SK-N-SH (cell line): ENCODE data around the gene FAM222B. TPM values are rescaled to one million over a fixed set of nuclear protein-coding genes. Genes with fewer than 3 reads are reported as not detected.

ENCODE experiments used
- CTCF ChIA-PET: fragments of 300-600, 350-600 bp; formaldehyde crosslinking; extraction: SDS; loops from one replicate; lab custom pipeline; 2021; lab: Yijun Ruan, JAX
- POLR2A ChIA-PET: fragments of 350-600 bp; sonication (Branson Sonifier 250); formaldehyde crosslinking; extraction: SDS; loops from one replicate; lab custom pipeline; 2020; ENCODE audit warnings: antibody characterized with exemption, inconsistent platforms; lab: Yijun Ruan, JAX
- DNase-seq: peaks from one replicate; pipeline ENCODE4 v3.0.0; 2012
- H2AFZ ChIP-seq: fragments of 200-600 bp; sonication (generic); 2 replicates; pipeline ENCODE4 v1.8.1; 2016; ENCODE audit warnings: antibody characterized with exemption, mild to moderate bottlenecking, low read depth
- H3F3A ChIP-seq: fragments of 200-600 bp; sonication (generic); replicated peaks from 2 replicates; pipeline ENCODE3; 2016; ENCODE audit warnings: antibody characterized with exemption, mild to moderate bottlenecking; ENCODE audit not compliant: insufficient read depth
- H3K27ac ChIP-seq, 2 experiments: fragments of 200-500 bp in 1 of 2; fragments of 200-600 bp in 1 of 2; sonication (Bioruptor generic) in 1 of 2; sonication (generic), shearing (Covaris generic) in 1 of 2; 2 replicates each; pipeline versions ENCODE4 v1.5.1 to v1.6.1; 2014 to 2016; ENCODE audit warnings: low read depth in 2 of 2, inconsistent platforms in 1 of 2, low read length in 1 of 2, mild to moderate bottlenecking in 1 of 2, mixed read lengths in 1 of 2
- H3K27me3 ChIP-seq: fragments of 200-600 bp; sonication (generic), shearing (Covaris generic); 2 replicates; pipeline ENCODE4 v1.6.1; 2016; ENCODE audit warnings: mixed run types; ENCODE audit not compliant: insufficient read depth
- H3K36me3 ChIP-seq, 2 experiments: fragments of 200-500 bp in 1 of 2; fragments of 200-600 bp in 1 of 2; sonication (Bioruptor generic) in 1 of 2; sonication (generic) in 1 of 2; replicated peaks in 1 of 2; 2 replicates each; pipeline versions ENCODE3 to v1.5.1; 2014 to 2016; ENCODE audit warnings: low read length in 1 of 2, mild to moderate bottlenecking in 1 of 2; ENCODE audit not compliant: insufficient read depth in 2 of 2, control insufficient read depth in 1 of 2
- H3K4me1 ChIP-seq, 2 experiments: fragments of 200-500 bp in 1 of 2; fragments of 200-600 bp in 1 of 2; sonication (Bioruptor generic) in 1 of 2; sonication (generic), shearing (Covaris generic) in 1 of 2; 2 replicates each; pipeline versions ENCODE4 v1.5.1 to v1.6.1; 2014 to 2016; ENCODE audit warnings: low read depth in 1 of 2, low read length in 1 of 2, mixed run types in 1 of 2; ENCODE audit not compliant: insufficient read depth in 2 of 2, control insufficient read depth in 1 of 2
- H3K4me2 ChIP-seq: fragments of 200-600 bp; sonication (generic), shearing (Covaris generic); 2 replicates; pipeline ENCODE4 v1.6.1; 2017; ENCODE audit warnings: mixed run types
- H3K4me3 ChIP-seq, 2 experiments: fragments of 200-500 bp in 1 of 2; fragments of 200-600 bp in 1 of 2; sonication (Bioruptor generic) in 1 of 2; sonication (generic), shearing (Covaris generic) in 1 of 2; 2 replicates each; pipeline versions ENCODE4 v1.5.1 to v1.8.1; 2014 to 2016; ENCODE audit warnings: low read depth in 2 of 2, inconsistent platforms in 1 of 2, low read length in 1 of 2, mild to moderate bottlenecking in 1 of 2, mixed read lengths in 1 of 2, moderate library complexity in 1 of 2
- H3K79me2 ChIP-seq: fragments of 200-600 bp; sonication (generic); 2 replicates; pipeline ENCODE4 v1.8.1; 2017; ENCODE audit warnings: mild to moderate bottlenecking; ENCODE audit not compliant: insufficient read depth
- H3K9ac ChIP-seq: fragments of 200-600 bp; sonication (generic); 2 replicates; pipeline ENCODE4 v1.6.1; 2017; ENCODE audit warnings: mixed run types
- H3K9me2 ChIP-seq: fragments of 200-600 bp; sonication (generic); 2 replicates; pipeline ENCODE4 v1.6.1; 2017; ENCODE audit warnings: mixed run types
- H3K9me3 ChIP-seq: fragments of 200-600 bp; sonication (generic); 2 replicates; pipeline ENCODE4 v1.6.1; 2017; ENCODE audit warnings: mixed run types, mild to moderate bottlenecking, moderate library complexity
- H4K20me1 ChIP-seq: fragments of 200-600 bp; sonication (generic); 2 replicates; pipeline ENCODE4 v1.6.1; 2017; ENCODE audit warnings: mild to moderate bottlenecking, mixed run types; ENCODE audit not compliant: insufficient read depth
- CHD2 ChIP-seq: fragments of 150-350 bp; IDR thresholded peaks from 2 replicates; pipeline ENCODE4 v1.6.1; 2018; ENCODE audit warnings: low read length; ENCODE audit not compliant: partially characterized antibody
- CTCF ChIP-seq: fragments of 200-600 bp; sonication (generic); IDR thresholded peaks from 2 replicates; pipeline ENCODE4 v1.6.1; 2017; ENCODE audit warnings: antibody characterized with exemption, mild to moderate bottlenecking, moderate library complexity
- FOSL2 ChIP-seq: IDR thresholded peaks from 2 replicates; pipeline ENCODE4 v1.4.0; 2012; ENCODE audit warnings: low read depth, mild to moderate bottlenecking, moderate library complexity, borderline replicate concordance
- FOXM1 ChIP-seq: IDR thresholded peaks from 2 replicates; pipeline ENCODE4 v1.4.0; 2012; ENCODE audit warnings: low read depth, mild to moderate bottlenecking
- GABPA ChIP-seq: IDR thresholded peaks from 2 replicates; pipeline ENCODE4 v1.4.0; 2012; ENCODE audit warnings: low read depth, mild to moderate bottlenecking
- GATA2 ChIP-seq: sonication (generic); formaldehyde crosslinking; IDR thresholded peaks from 2 replicates; pipeline ENCODE4 v1.5.0; 2020; ENCODE audit warnings: mild to moderate bottlenecking, missing genetic modification reagents
- PBX3 ChIP-seq: IDR thresholded peaks from 2 replicates; pipeline ENCODE4; 2012
- POLR2AphosphoS5 ChIP-seq: IDR thresholded peaks from 2 replicates; pipeline ENCODE4 v1.6.1; 2012; ENCODE audit warnings: low read depth, low read length
- RFX5 ChIP-seq: IDR thresholded peaks from 2 replicates; pipeline ENCODE4 v1.6.1; 2012; ENCODE audit warnings: mild to moderate bottlenecking, improper control_type of control experiment, low read length
- SIN3A ChIP-seq: IDR thresholded peaks from 2 replicates; pipeline ENCODE4 v1.6.1; 2012; ENCODE audit warnings: low read depth, mild to moderate bottlenecking, low read length, moderate library complexity, borderline replicate concordance
- USF2 ChIP-seq: fragments of 150-350 bp; IDR thresholded peaks from 2 replicates; pipeline ENCODE4 v1.6.1; 2017; ENCODE audit warnings: antibody characterized with exemption, low read length, low read depth, borderline replicate concordance
- WGBS: methylation state at CpG from one replicate; pipeline ENCODE4 v1.1.6; 2017; ENCODE audit warnings: low lambda C conversion rate; 5-methylcytosine and 5-hydroxymethylcytosine counted together
- polyA plus RNA-seq, 3 experiments: library from polyadenylated mRNA; depleted of rRNA; stranded (reverse); fragments of >200 nt; gene quantifications; 2 replicates each; pipeline ENCODE4 v1.2.3, GENCODE V29; 2012
- TF ChIP-seq, protein P1 (sequence below): IDR thresholded peaks from 2 replicates; pipeline ENCODE4 v1.4.0; 2012; ENCODE audit warnings: low read depth, borderline replicate concordance
- TF ChIP-seq, protein P2 (sequence below): fragments of 150-350 bp; IDR thresholded peaks from 2 replicates; pipeline ENCODE4 v1.6.1; 2016; ENCODE audit warnings: mild to moderate bottlenecking, low read depth, low read length

The FAM222B gene
- polyA plus RNA-seq, 1 of the 3 experiments (the other 2 are of a cell fraction): 9.0 TPM

- TF ChIP-seq, protein P1, sequence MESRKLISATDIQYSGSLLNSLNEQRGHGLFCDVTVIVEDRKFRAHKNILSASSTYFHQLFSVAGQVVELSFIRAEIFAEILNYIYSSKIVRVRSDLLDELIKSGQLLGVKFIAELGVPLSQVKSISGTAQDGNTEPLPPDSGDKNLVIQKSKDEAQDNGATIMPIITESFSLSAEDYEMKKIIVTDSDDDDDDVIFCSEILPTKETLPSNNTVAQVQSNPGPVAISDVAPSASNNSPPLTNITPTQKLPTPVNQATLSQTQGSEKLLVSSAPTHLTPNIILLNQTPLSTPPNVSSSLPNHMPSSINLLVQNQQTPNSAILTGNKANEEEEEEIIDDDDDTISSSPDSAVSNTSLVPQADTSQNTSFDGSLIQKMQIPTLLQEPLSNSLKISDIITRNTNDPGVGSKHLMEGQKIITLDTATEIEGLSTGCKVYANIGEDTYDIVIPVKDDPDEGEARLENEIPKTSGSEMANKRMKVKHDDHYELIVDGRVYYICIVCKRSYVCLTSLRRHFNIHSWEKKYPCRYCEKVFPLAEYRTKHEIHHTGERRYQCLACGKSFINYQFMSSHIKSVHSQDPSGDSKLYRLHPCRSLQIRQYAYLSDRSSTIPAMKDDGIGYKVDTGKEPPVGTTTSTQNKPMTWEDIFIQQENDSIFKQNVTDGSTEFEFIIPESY: no peak; the same call in 1 of the 2 replicates
- TF ChIP-seq USF2 (no peak), CHD2 (no peak), GABPA (no peak), GATA2 (CRISPR knock-in tag) (no peak), RFX5 (no peak)
- TF ChIP-seq, protein P2, sequence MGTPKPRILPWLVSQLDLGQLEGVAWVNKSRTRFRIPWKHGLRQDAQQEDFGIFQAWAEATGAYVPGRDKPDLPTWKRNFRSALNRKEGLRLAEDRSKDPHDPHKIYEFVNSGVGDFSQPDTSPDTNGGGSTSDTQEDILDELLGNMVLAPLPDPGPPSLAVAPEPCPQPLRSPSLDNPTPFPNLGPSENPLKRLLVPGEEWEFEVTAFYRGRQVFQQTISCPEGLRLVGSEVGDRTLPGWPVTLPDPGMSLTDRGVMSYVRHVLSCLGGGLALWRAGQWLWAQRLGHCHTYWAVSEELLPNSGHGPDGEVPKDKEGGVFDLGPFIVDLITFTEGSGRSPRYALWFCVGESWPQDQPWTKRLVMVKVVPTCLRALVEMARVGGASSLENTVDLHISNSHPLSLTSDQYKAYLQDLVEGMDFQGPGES: no peak
Observed at GRCh38 chr17:28725660-28726225, 116.8 kb downstream of the FAM222B start (continued).

DNA sequence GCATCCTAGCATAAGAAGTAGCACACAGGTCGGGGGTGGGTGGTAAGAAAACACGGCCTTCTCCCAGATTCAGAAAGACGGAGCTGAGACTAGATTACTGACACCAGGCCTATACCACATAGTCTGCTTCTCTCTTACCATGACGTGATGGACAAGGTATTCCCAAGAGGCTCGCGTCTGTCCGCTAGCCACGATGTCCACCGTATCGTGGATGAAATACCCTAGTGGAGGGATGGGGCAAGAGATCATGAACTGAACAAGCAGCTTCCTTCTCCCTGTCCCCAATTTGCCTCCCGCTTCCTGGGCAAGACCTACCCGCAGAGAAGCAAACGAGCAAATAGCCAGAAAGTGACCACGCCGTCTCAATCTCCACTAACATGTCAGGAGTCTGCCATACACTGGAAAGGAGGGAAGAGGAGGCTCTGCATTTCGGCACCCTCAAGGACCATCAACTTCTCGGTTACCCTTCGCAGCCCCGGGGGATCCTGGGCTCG lies 117.4 kb downstream of the FAM222B start:
- 50% methylated on average over 18 of the region's 20 CpGs for WGBS
- H3F3A ChIP-seq: peaks cover 73% of the 10 kb centered on the region
- peak overlapping the region; percentile 99 for H3K4me2 ChIP-seq
- H3K79me2 ChIP-seq: peaks cover 31% of the 10 kb centered on the region
- peaks cover 38 to 41% of the 10 kb centered on the region in 2 experiments for H3K36me3 ChIP-seq
- TF ChIP-seq CHD2 (peak; percentile 11), POLR2AphosphoS5 (peak; percentile 40; the same call in 1 of the 2 replicates), PBX3 (peak; percentile 54; the same call in 1 of the 2 replicates), CTCF (peak; percentile 25; the same call in 1 of the 2 replicates), FOSL2 (no peak), SIN3A (no peak), FOXM1 (no peak)
- POLR2A ChIA-PET: interaction anchor here (1.0 to 4.5 kb wide), 3 partner anchors 18 to 227 kb away, joined by 3 to 52 read pairs (median 4); partner anchors contain the start of gene TRAF4
- peaks cover 36% of the 10 kb centered on the region for H4K20me1 ChIP-seq
- H3K27me3 ChIP-seq: no peaks in the 10 kb centered on the region
- H3K9ac ChIP-seq: peak overlapping the region; percentile 71; the same call in 1 of the 2 replicates
- peak overlapping the region; percentile 54 to 67 for H3K4me3 ChIP-seq
- no peak overlapping the region for H2AFZ ChIP-seq
- H3K9me3 ChIP-seq: no peaks in the 10 kb centered on the region
- CTCF ChIA-PET: interaction anchor here (0.8 to 11.1 kb wide), 15 partner anchors 9 to 391 kb away, joined by 3 to 612 read pairs (median 8); partner anchors contain the start of genes PHF12, PROCA1, SDF2 and SUPT6H
- H3K9me2 ChIP-seq: no peaks in the 10 kb centered on the region
- H3K4me1 ChIP-seq: peaks cover 16 to 42% of the 10 kb centered on the region in 2 experiments
- peak overlapping the region; percentile 72 to 88 for H3K27ac ChIP-seq
- no peak for DNase-seq
